ENCODE results near the gene COL25A1. TPM values are rescaled to one million over a fixed set of nuclear protein-coding genes. Genes with fewer than 3 reads are reported as not detected.
A peak's percentile ranks its signal among the peaks of the same experiment; 100 is the strongest.

COL25A1 gene
- total and polyA plus RNA-seq, 11 donors = 0.19 to 1.8 (median 0.50) TPM

GRCh38 chr4:108763986-108764385 lies 538.5 kb downstream of the COL25A1 start:
- intact Hi-C loops (cut with DNase I) = loop anchor here in 1 of 10 donors (5.0 kb wide), 1 partner anchor 68 kb away; no protein-coding TSS in a partner anchor
- WGBS, 4 donors = 87 to 95% (median 91%) methylated on average over 4 of the region's 4 CpGs
- no peak for TF ChIP-seq POLR2A (IDR thresholded peaks at IDR 0.05)
- TF ChIP-seq, protein P1, sequence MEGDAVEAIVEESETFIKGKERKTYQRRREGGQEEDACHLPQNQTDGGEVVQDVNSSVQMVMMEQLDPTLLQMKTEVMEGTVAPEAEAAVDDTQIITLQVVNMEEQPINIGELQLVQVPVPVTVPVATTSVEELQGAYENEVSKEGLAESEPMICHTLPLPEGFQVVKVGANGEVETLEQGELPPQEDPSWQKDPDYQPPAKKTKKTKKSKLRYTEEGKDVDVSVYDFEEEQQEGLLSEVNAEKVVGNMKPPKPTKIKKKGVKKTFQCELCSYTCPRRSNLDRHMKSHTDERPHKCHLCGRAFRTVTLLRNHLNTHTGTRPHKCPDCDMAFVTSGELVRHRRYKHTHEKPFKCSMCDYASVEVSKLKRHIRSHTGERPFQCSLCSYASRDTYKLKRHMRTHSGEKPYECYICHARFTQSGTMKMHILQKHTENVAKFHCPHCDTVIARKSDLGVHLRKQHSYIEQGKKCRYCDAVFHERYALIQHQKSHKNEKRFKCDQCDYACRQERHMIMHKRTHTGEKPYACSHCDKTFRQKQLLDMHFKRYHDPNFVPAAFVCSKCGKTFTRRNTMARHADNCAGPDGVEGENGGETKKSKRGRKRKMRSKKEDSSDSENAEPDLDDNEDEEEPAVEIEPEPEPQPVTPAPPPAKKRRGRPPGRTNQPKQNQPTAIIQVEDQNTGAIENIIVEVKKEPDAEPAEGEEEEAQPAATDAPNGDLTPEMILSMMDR (IDR thresholded peaks at IDR 0.05) = no peak
- Histone ChIP-seq H3K27ac (no peak overlapping the region), H3K4me3 (no peak overlapping the region), H3K9me3 (no peaks in the 10 kb centered on the region), H3K27me3 (peaks cover 0 to 41% (median 9%) of the 10 kb centered on the region in 9 donors), H3K4me1 (peaks cover 0 to 18% (median 4%) of the 10 kb centered on the region in 12 donors), H3K36me3 (no peaks in the 10 kb centered on the region)
- no peak for DNase-seq
- ATAC-seq = peak in 1 of 4 donors; percentile 41

GRCh38 chr4:108763226-108763593 lies 539.2 kb downstream of the COL25A1 start:
- Histone ChIP-seq H3K9me3 (no peaks in the 10 kb centered on the region), H3K4me3 (peak overlapping the region; percentile 27 to 68 (median 59)), H3K36me3 (no peaks in the 10 kb centered on the region), H3K27ac (peak overlapping the region in 5 of 12 donors; percentile 1 to 48 (median 32)), H3K4me1 (peaks cover 0 to 18% (median 4%) of the 10 kb centered on the region in 12 donors), H3K27me3 (peaks cover 0 to 41% (median 9%) of the 10 kb centered on the region in 9 donors)
- 13 to 29% (median 21%) methylated on average over 11 of the region's 11 CpGs for WGBS, 4 donors
- intact Hi-C loops (cut with DNase I) = loop anchor here in 1 of 10 donors (5.0 kb wide), 1 partner anchor 69 kb away; no protein-coding TSS in a partner anchor
- no peak for DNase-seq
- peak in 3 of 4 donors; percentile 21 to 37 (median 31) for ATAC-seq
- no peak for TF ChIP-seq POLR2A (IDR thresholded peaks at IDR 0.05)
- TF ChIP-seq, protein P1 (IDR thresholded peaks at IDR 0.05) = no peak

DNA sequence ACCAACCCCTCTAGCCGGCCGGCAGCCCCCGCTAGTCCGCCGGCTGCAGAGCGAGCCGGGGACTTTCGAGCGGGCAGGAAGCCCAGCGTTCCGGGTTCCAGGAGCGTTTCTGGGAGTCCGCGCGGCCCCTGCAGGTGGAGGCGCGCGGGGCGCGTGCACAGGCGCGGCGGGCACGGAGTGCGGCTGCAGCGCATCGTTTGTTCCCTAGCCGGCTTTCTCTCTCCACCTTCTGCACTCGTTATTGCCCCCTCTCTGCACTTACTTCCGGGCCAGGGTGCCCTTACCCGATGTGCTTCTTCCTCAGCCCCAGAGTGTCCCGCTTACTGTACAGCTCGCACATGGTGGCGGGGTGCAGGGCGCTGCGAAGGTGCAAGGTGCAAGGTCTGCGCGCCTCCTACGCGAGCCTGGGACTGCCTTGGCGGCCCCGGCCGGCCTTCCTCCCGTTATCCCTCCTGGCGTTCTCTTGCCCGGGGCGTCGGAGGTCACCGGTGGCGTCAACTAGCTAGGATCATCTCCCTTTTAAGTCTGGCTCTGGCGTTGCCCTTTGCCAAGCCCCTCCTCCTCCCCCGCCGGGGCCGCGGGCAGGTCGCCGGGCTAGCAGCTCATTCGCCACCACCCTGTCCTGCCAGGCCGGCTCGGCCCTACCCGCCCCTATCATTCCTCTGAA lies 539.8 kb downstream of the COL25A1 start, which contains the start of gene ETNPPL:
ETNPPL (minus strand) TSS at position 495 of the 667 bp plus-strand sequence; CDS start at position 340, 155 bp downstream.
- Histone ChIP-seq H3K36me3 (no peaks in the 10 kb centered on the region), H3K27me3 (peaks cover 0 to 41% (median 9%) of the 10 kb centered on the region in 9 donors), H3K27ac (peak within 1 kb of the TSS in 5 of 12 donors; percentile 1 to 48 (median 32)), H3K9me3 (no peaks in the 10 kb centered on the region), H3K4me1 (peaks cover 0 to 18% (median 4%) of the 10 kb centered on the region in 12 donors), H3K4me3 (peak within 1 kb of the TSS; percentile 27 to 68 (median 59))
- TF ChIP-seq POLR2A (IDR thresholded peaks at IDR 0.05) = no peak
- TF ChIP-seq, protein P1 (IDR thresholded peaks at IDR 0.05) = peak in 1 of 12 donors; percentile 21
- 0 to 1% (median 0%) methylated on average over 51 to 61 of the region's 61 CpGs for WGBS, 4 donors
- intact Hi-C loops (cut with DNase I) = loop anchor here in 1 of 10 donors (5.0 kb wide), 1 partner anchor 70 kb away; no protein-coding TSS in a partner anchor
- ATAC-seq (peak; percentile 63 to 90 (median 82)), DNase-seq (peak; percentile 11 to 68 (median 49))

Other genes with a start within 250 kb of the COL25A1 start
- 10 to 100 TPM; 20.7 to 34.8 (median 30.5) TPM for gene SEC24B, start 131.2 kb upstream of the COL25A1 start, total RNA-seq
- 10 to 100 TPM in 1 of 2 donors, 1 to 10 TPM in 1; 5.8 to 14.0 TPM for gene SEC24B, start 131.2 kb upstream of the COL25A1 start, polyA plus RNA-seq

Measured in heart left ventricle (tissue), 16 donors.